Thoracic aorta (tissue), 2 donors: ENCODE measurements around the gene POLR2L. TPM values are rescaled to one million over a fixed set of nuclear protein-coding genes. Genes with fewer than 3 reads are reported as not detected.
A peak's percentile ranks its signal among the peaks of the same experiment; 100 is the strongest.

ENCODE experiments used
- ATAC-seq: fragments of 150-250 bp; one replicate; pipeline ENCODE4 v1.8.0; 2017; ENCODE audit warnings: low read depth; ENCODE audit not compliant: insufficient number of reproducible peaks, low FRiP score
- DNase-seq: peaks from one replicate; pipeline ENCODE4 v3.0.0-alpha.2; 2020; ENCODE audit warnings: low spot score
- H3K27ac ChIP-seq, 2 donors: fragments of 200-600 bp; sonication (generic); 1 replicate in 1 of 2; 2 replicates in 1 of 2; pipeline ENCODE4 v1.5.1; 2016; ENCODE audit warnings: mild to moderate bottlenecking in 2 of 2, moderate library complexity in 2 of 2
- H3K27me3 ChIP-seq: fragments of 200-600 bp; sonication (generic); replicated peaks from 2 replicates; pipeline ENCODE4 v1.6.0; 2016; ENCODE audit warnings: mild to moderate bottlenecking; ENCODE audit not compliant: insufficient read depth
- H3K36me3 ChIP-seq: fragments of 200-600 bp; sonication (generic); one replicate; pipeline ENCODE4 v1.5.1; 2016
- H3K4me1 ChIP-seq, 2 donors: fragments of 200-600 bp; sonication (generic); 1 replicate in 1 of 2; 2 replicates in 1 of 2; pipeline versions ENCODE4 v1.5.1 to v1.6.0; 2016; ENCODE audit warnings: low read depth in 2 of 2, mild to moderate bottlenecking in 1 of 2; ENCODE audit not compliant: control insufficient read depth in 1 of 2
- H3K4me3 ChIP-seq: fragments of 200-600 bp; sonication (generic); 2 replicates; pipeline ENCODE4 v1.5.1; 2016; ENCODE audit warnings: mild to moderate bottlenecking
- H3K9me3 ChIP-seq: fragments of 200-600 bp; sonication (generic); 2 replicates; pipeline ENCODE4 v1.5.1; 2016
- CTCF ChIP-seq: fragments of 200-600 bp; sonication (generic); IDR thresholded peaks from one replicate; pipeline ENCODE4 v1.5.1; 2019; ENCODE audit warnings: antibody characterized with exemption
- total RNA-seq, 2 donors: library from RNA; depleted of rRNA; stranded (reverse); fragments of >200 nt; gene quantifications; one replicate each; pipeline versions ENCODE4 v1.1.0 to v1.2.3, GENCODE V29; 2016

The POLR2L gene
- total RNA-seq, 2 donors from 2014 or later: 20.8 to 63.0 TPM

DNA sequence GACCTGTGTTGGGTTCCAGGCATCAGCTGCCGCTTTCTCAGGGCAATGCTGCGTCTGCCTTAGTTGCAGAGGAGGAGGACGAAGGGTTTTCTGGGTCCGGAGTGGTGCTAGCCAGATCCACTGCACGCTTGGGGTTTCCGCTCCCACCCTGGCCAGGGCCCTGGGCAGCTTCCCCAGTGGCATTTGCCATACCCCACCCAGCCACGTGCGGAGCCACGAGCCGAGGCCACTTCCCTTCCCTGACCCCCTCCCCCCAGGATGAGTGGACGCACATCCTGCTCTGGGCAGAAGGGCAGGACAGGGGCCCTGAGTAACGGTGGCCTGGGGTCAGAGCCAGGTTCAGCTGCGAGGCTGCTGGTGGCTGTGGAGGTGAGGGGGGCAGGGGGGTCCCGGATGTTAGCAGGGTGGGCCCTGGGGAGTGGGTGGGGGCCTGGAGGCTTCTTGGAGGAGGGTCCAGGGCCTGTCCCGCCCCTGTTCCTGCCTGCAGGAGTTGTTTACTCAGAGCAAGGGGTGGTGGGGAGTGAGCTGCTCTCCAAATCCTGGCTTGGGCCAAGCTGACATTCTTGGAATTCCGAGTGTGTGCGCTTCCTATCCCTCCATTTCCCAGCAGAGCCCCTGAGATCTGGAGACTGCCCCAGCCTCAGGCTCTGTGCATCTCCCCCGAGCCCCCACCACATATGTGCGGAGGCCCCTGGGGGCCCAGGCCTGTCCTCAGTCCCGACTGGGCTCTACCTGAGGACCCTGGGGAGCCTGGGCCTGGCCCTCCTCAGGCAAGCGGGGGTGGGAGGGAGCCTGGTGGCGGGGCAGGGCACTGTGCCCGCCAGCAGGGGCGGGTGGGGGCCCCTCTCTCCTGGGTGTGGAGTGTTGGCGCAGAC is 1.7 kb upstream of the POLR2L start:
- Histone ChIP-seq H3K4me3 (peak overlapping the region; percentile 95), H3K9me3 (no peaks in the 10 kb centered on the region), H3K4me1 (peaks cover 42 to 62% of the 10 kb centered on the region in 2 donors), H3K27ac (peak overlapping the region; percentile 86 to 88), H3K27me3 (no peaks in the 10 kb centered on the region), H3K36me3 (peaks cover 12% of the 10 kb centered on the region)
- ATAC-seq (peak; percentile 24), DNase-seq (peak; percentile 83)
- TF ChIP-seq CTCF: peak; percentile 29

- TF ChIP-seq CTCF: no peak
- peak overlapping the region; percentile 88 to 97 for H3K27ac ChIP-seq
- H3K4me3 ChIP-seq: peak overlapping the region; percentile 95
- H3K27me3 ChIP-seq: no peaks in the 10 kb centered on the region
- ATAC-seq (no peak), DNase-seq (no peak)
- H3K4me1 ChIP-seq: peaks cover 33 to 54% of the 10 kb centered on the region in 2 donors
- H3K36me3 ChIP-seq: peaks cover 19% of the 10 kb centered on the region
- no peaks in the 10 kb centered on the region for H3K9me3 ChIP-seq
These were observed 881 bp upstream of the POLR2L start for GRCh38 chr11:843086-843734.

GRCh38 chr11:841981-842369 is 354 bp downstream of the POLR2L start:
- Histone ChIP-seq H3K4me3 (peak overlapping the region; percentile 95), H3K4me1 (peaks cover 31 to 54% of the 10 kb centered on the region in 2 donors), H3K27me3 (no peaks in the 10 kb centered on the region), H3K36me3 (peaks cover 27% of the 10 kb centered on the region), H3K9me3 (no peaks in the 10 kb centered on the region), H3K27ac (peak overlapping the region; percentile 88 to 97)
- no peak for TF ChIP-seq CTCF
- ATAC-seq: no peak
- no peak for DNase-seq

GRCh38 chr11:839875-840617 is 2.3 kb downstream of the POLR2L start:
- Histone ChIP-seq H3K4me3 (no peak overlapping the region), H3K9me3 (no peaks in the 10 kb centered on the region), H3K27ac (no peak overlapping the region), H3K27me3 (no peaks in the 10 kb centered on the region), H3K4me1 (peaks cover 29 to 50% of the 10 kb centered on the region in 2 donors), H3K36me3 (peaks cover 36% of the 10 kb centered on the region)
- no peak for TF ChIP-seq CTCF
- DNase-seq (no peak), ATAC-seq (no peak)

DNA sequence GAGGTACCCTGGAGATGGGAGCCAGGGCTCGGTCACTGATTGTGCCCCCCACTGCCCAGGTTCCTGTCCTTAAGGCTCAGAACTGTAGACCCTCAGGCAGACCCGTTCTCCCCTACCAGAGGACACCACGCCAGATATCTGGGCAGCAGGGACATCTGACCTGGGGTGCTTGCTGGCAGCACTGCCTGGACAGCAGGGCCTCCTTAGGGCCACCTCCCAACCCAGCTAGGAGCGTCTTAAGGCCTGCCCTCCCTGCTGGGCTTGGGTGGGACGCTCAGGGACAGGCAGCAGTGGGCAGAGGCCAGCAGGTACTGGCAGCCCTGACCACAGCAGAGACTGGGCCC is 3.1 kb downstream of the POLR2L start:
- peaks cover 31 to 52% of the 10 kb centered on the region in 2 donors for H3K4me1 ChIP-seq

More for the DNA sequence above, 3.1 kb downstream of the POLR2L start:
- no peaks in the 10 kb centered on the region for H3K9me3 ChIP-seq
- ATAC-seq (no peak), DNase-seq (no peak)
- peaks cover 36% of the 10 kb centered on the region for H3K36me3 ChIP-seq
- no peak for TF ChIP-seq CTCF
- no peak overlapping the region for H3K27ac ChIP-seq
- no peak overlapping the region for H3K4me3 ChIP-seq
- H3K27me3 ChIP-seq: no peaks in the 10 kb centered on the region
